Vagina (tissue), 2 donors: ENCODE measurements around the gene USO1. TPM values are rescaled to one million over a fixed set of nuclear protein-coding genes. Genes with fewer than 3 reads are reported as not detected.

Source experiments
- DNase-seq, 2 donors: peaks; one replicate each; pipeline ENCODE4 v3.0.0-alpha.2; 2017; ENCODE audit errors: extremely low spot score in 2 of 2
- H3K27ac ChIP-seq: fragments of 200-600 bp; sonication (generic); one replicate; pipeline ENCODE4 v1.5.1; 2019
- H3K27me3 ChIP-seq: fragments of 200-600 bp; sonication (generic); one replicate; pipeline ENCODE4 v1.5.1; 2019
- H3K36me3 ChIP-seq, 2 donors: fragments of 200-600 bp; sonication (generic); one replicate each; pipeline ENCODE4 v1.5.1; 2017 to 2019
- H3K4me1 ChIP-seq: fragments of 200-600 bp; sonication (generic); one replicate; pipeline ENCODE4 v1.5.1; 2019
- H3K4me3 ChIP-seq, 2 donors: fragments of 200-600 bp; sonication (generic); 1 replicate in 1 of 2; 2 replicates in 1 of 2; pipeline ENCODE4 v1.5.1; 2016 to 2019
- H3K9me3 ChIP-seq: fragments of 200-600 bp; sonication (generic); one replicate; pipeline ENCODE4 v1.5.1; 2019
- CTCF ChIP-seq, 3 experiments: fragments of 450-650 bp in 2 of 3; fragments of 200-600 bp in 1 of 3; sonication (generic) in 1 of 3; IDR thresholded peaks; one replicate each; pipeline ENCODE4 v1.5.1; 2017 to 2019; ENCODE audit warnings: antibody characterized with exemption in 3 of 3, mild to moderate bottlenecking in 2 of 3, moderate library complexity in 2 of 3
- POLR2A ChIP-seq, 2 donors: fragments of 450-650 bp; IDR thresholded peaks; one replicate each; pipeline ENCODE4 v1.6.1; 2017; ENCODE audit warnings: antibody characterized with exemption in 2 of 2, mild to moderate bottlenecking in 2 of 2, moderate library complexity in 2 of 2
- POLR2AphosphoS5 ChIP-seq, 2 donors: sonication (generic); formaldehyde crosslinking; IDR thresholded peaks; one replicate each; pipeline ENCODE4 v1.9.0; 2017; ENCODE audit warnings: antibody characterized with exemption in 2 of 2, mild to moderate bottlenecking in 2 of 2, low read depth in 1 of 2; ENCODE audit not compliant: insufficient read depth in 1 of 2
- intact Hi-C: fragments of 100-400 bp; cut with DNase I; formaldehyde crosslinking; loops from one replicate; pipeline ENCODE4 v1.15.1; 2023
- small RNA-seq: library from RNA; depleted of rRNA; stranded (forward); fragments of <200 nt; gene quantifications from one replicate; pipeline ENCODE3, GENCODE V24; 2016
- total RNA-seq: library from RNA; depleted of rRNA; stranded (reverse); fragments of >200 nt; gene quantifications from one replicate; pipeline ENCODE4 v1.2.3, GENCODE V29; 2016

USO1 gene
- total RNA-seq, 1 donor from 2014 or later: 47.9 TPM

GRCh38 chr4:75858721-75859120 is 134.3 kb downstream of the USO1 start:
- H3K36me3 ChIP-seq: no peaks in the 10 kb centered on the region
- DNase-seq: no peak
- no peak overlapping the region for H3K27ac ChIP-seq
- intact Hi-C loops: no loop called here
- H3K4me3 ChIP-seq: no peak overlapping the region
- no peaks in the 10 kb centered on the region for H3K9me3 ChIP-seq
- H3K4me1 ChIP-seq: no peaks in the 10 kb centered on the region
- TF ChIP-seq POLR2A (IDR thresholded peaks at IDR 0.05) (no peak), CTCF (IDR thresholded peaks at IDR 0.05) (no peak), POLR2AphosphoS5 (IDR thresholded peaks at IDR 0.05; ENCODE audit: insufficient read depth in 1 of 2, low read depth in 1 of 2) (no peak)
- no peaks in the 10 kb centered on the region for H3K27me3 ChIP-seq

DNA sequence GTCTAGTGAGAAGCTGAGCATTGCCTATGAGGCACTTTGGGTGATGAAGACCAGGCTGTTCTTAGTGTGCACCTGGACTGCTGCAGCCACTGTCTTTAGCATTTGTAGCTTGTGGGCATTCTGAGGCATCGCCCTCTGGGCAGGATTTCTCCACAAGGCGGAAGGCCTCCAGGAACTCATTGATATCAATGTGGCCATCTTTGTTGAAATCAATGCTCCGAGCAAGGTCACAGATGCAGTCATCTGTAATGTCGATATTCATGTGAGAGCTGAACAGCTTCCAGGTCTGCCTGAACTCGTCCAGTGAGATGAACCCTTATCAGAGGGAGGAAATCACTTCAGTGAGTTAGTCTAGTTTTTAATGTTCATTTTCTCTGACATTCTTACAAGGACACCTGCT is 136.2 kb downstream of the USO1 start:
- TF ChIP-seq POLR2A (IDR thresholded peaks at IDR 0.05) (no peak), CTCF (IDR thresholded peaks at IDR 0.05) (no peak)
- Histone ChIP-seq H3K27ac (no peak overlapping the region), H3K36me3 (no peaks in the 10 kb centered on the region), H3K9me3 (no peaks in the 10 kb centered on the region), H3K4me1 (no peaks in the 10 kb centered on the region), H3K4me3 (no peak overlapping the region), H3K27me3 (no peaks in the 10 kb centered on the region)
- intact Hi-C loops: no loop called here
- no peak for DNase-seq

Small RNA genes within 50 kb of the gene (small RNA-seq; reads per million reads assigned to genes)
- not detected for gene RNU2-16P

Other genes with a start within 250 kb of the USO1 start
- gene RCHY1, start 210.2 kb upstream of the USO1 start, total RNA-seq: 17.2 TPM
- gene THAP6, start 210.1 kb upstream of the USO1 start, total RNA-seq: 16.7 TPM
- not detected for gene ODAPH, start 168.5 kb upstream of the USO1 start, total RNA-seq
- 0.74 TPM for gene CDKL2, start 94.0 kb upstream of the USO1 start, total RNA-seq
- 53.5 TPM for gene G3BP2, start 51.2 kb upstream of the USO1 start, total RNA-seq
- gene PPEF2, start 177.9 kb downstream of the USO1 start, total RNA-seq: not detected
- gene NAAA, start 216.4 kb downstream of the USO1 start, total RNA-seq: 110 TPM